PC-3 (cell line): ENCODE measurements around the gene CCL20. TPM values are rescaled to one million over a fixed set of nuclear protein-coding genes. Genes with fewer than 3 reads are reported as not detected.

Source experiments
- ATAC-seq: fragments of 200-7000 bp; cut with Tn5 transposase; 2 replicates; pipeline ENCODE4 v1.9.1; 2020; ENCODE audit warnings: mild to moderate bottlenecking, moderate library complexity
- BruUV-seq: library from RNA; stranded (reverse); fragments of 400-500 nt; replicated peaks from 2 replicates; lab custom pipeline; 2021; lab: Mats Ljungman, UMichigan
- CTCF ChIA-PET: fragments of 300-600 bp; sonication (Branson Sonifier 250); formaldehyde crosslinking; loops from one replicate; lab custom pipeline; 2022; ENCODE audit warnings: antibody characterized with exemption; lab: Charles Lee
- POLR2A ChIA-PET: fragments of 300-600 bp; sonication (Branson Sonifier 250); formaldehyde crosslinking; loops from one replicate; lab custom pipeline; 2022; ENCODE audit warnings: antibody characterized with exemption; ENCODE audit not compliant: unreplicated experiment; lab: Charles Lee
- DNase-seq: peaks from one replicate; pipeline ENCODE4 v3.0.0-alpha.2; 2015
- H2AFZ ChIP-seq: fragments of 300-600 bp; sonication (generic); 2 replicates; pipeline ENCODE4 v1.6.0; 2016; ENCODE audit warnings: antibody characterized with exemption, low read length
- H3F3A ChIP-seq: fragments of 300-600 bp; sonication (generic); one replicate; pipeline ENCODE4 v1.6.0; 2017; ENCODE audit warnings: antibody characterized with exemption, low read length, control low read depth, mild to moderate bottlenecking; ENCODE audit not compliant: unreplicated experiment
- H3K27ac ChIP-seq: fragments of 300-600 bp; sonication (generic); 2 replicates; pipeline ENCODE4 v1.5.1; 2016; ENCODE audit warnings: mild to moderate bottlenecking, low read length
- H3K27me3 ChIP-seq: fragments of 300-600 bp; sonication (generic); 2 replicates; pipeline ENCODE4 v1.6.1; 2016; ENCODE audit warnings: low read length, mixed read lengths
- H3K36me3 ChIP-seq: fragments of 300-600 bp; sonication (generic); 2 replicates; pipeline ENCODE4 v1.6.1; 2016; ENCODE audit warnings: low read depth, mixed run types, low read length, mixed read lengths
- H3K4me1 ChIP-seq: fragments of 300-600 bp; sonication (generic); 2 replicates; pipeline ENCODE4 v1.5.1; 2016; ENCODE audit warnings: low read length; ENCODE audit not compliant: insufficient read depth
- H3K4me2 ChIP-seq: fragments of 300-600 bp; sonication (generic); 2 replicates; pipeline ENCODE4 v1.6.0; 2016; ENCODE audit warnings: low read length
- H3K4me3 ChIP-seq: fragments of 300-600 bp; sonication (generic); 2 replicates; pipeline ENCODE4 v1.5.1; 2016; ENCODE audit warnings: mild to moderate bottlenecking, low read length, mixed read lengths
- H3K79me2 ChIP-seq: fragments of 300-600 bp; sonication (generic); 2 replicates; pipeline ENCODE4 v1.6.1; 2017; ENCODE audit warnings: low read length, mixed read lengths
- H3K9ac ChIP-seq: fragments of 300-600 bp; sonication (generic); 2 replicates; pipeline ENCODE4 v1.6.0; 2016; ENCODE audit warnings: mild to moderate bottlenecking, low read length
- H3K9me2 ChIP-seq: fragments of 300-600 bp; sonication (generic); replicated peaks from 2 replicates; pipeline ENCODE4 v1.6.1; 2016; ENCODE audit warnings: mixed run types, low read length, mixed read lengths
- H3K9me3 ChIP-seq: fragments of 300-600 bp; sonication (generic); 2 replicates; pipeline ENCODE4 v1.6.1; 2016; ENCODE audit warnings: low read length, mixed read lengths
- H4K20me1 ChIP-seq: fragments of 300-600 bp; sonication (generic); 2 replicates; pipeline ENCODE4 v1.6.1; 2016; ENCODE audit warnings: low read length, mixed read lengths
- CTCF ChIP-seq: fragments of 300-600 bp; sonication (generic); conservative IDR thresholded peaks from 2 replicates; pipeline ENCODE4 v1.5.1; 2017; ENCODE audit warnings: antibody characterized with exemption, low read depth, mild to moderate bottlenecking, low read length
- EZH2 ChIP-seq: fragments of 300-600 bp; sonication (generic); IDR thresholded peaks from one replicate; pipeline ENCODE4 v1.6.1; 2017; ENCODE audit warnings: antibody characterized with exemption, mild to moderate bottlenecking, low read length; ENCODE audit not compliant: unreplicated experiment
- EZH2phosphoT487 ChIP-seq: fragments of 300-600 bp; sonication (generic); IDR thresholded peaks from 2 replicates; pipeline ENCODE4 v1.6.1; 2018; ENCODE audit warnings: mild to moderate bottlenecking, antibody characterized with exemption, low read length, borderline replicate concordance
- intact Hi-C: fragments of 100-400 bp; cut with micrococcal nuclease; formaldehyde crosslinking; loops from 2 replicates; pipeline ENCODE4 v1.9.0; 2023
- total RNA-seq: library from RNA; depleted of rRNA; stranded (reverse); fragments of >200 nt; gene quantifications from 2 replicates; pipeline ENCODE4 v1.2.3, GENCODE V29; 2014

The CCL20 gene
- total RNA-seq, 1 experiment from 2014 or later = 1.8 TPM

- no peaks in the 10 kb centered on the region for H3K9me3 ChIP-seq
- H3K4me2 ChIP-seq = no peak overlapping the region
- no peak for ATAC-seq
- H3K27me3 ChIP-seq = no peaks in the 10 kb centered on the region
- peaks cover 14% of the 10 kb centered on the region for H3F3A ChIP-seq
- no peak for TF ChIP-seq EZH2phosphoT487
- TF ChIP-seq CTCF = no peak
- no peak for TF ChIP-seq EZH2
- no peaks in the 10 kb centered on the region for H3K9me2 ChIP-seq
- ChIA-PET POLR2A (no interaction called here), CTCF (no interaction called here)
- no peaks in the 10 kb centered on the region for H3K36me3 ChIP-seq
- intact Hi-C loops = no loop called here
- no peak overlapping the region for H2AFZ ChIP-seq
- H3K4me1 ChIP-seq = peaks cover 26% of the 10 kb centered on the region
- H3K4me3 ChIP-seq = no peak overlapping the region
- H4K20me1 ChIP-seq = no peaks in the 10 kb centered on the region
- H3K27ac ChIP-seq = no peak overlapping the region
- no TSS peak for BruUV-seq
- H3K79me2 ChIP-seq = no peaks in the 10 kb centered on the region
- no peak overlapping the region for H3K9ac ChIP-seq
- no peak for DNase-seq
Measured at GRCh38 chr2:227822416-227823003, 8.9 kb downstream of the CCL20 start.

GRCh38 chr2:227823922-227824321 lies 10.3 kb downstream of the CCL20 start:
- H3K36me3 ChIP-seq = no peaks in the 10 kb centered on the region
- intact Hi-C loops = no loop called here
- POLR2A ChIA-PET = no interaction called here
- DNase-seq (no peak), ATAC-seq (no peak)
- no peaks in the 10 kb centered on the region for H3K27me3 ChIP-seq
- no peaks in the 10 kb centered on the region for H3K9me2 ChIP-seq
- no TSS peak for BruUV-seq
- no peaks in the 10 kb centered on the region for H3K79me2 ChIP-seq
- CTCF ChIA-PET = no interaction called here
- TF ChIP-seq EZH2phosphoT487 = no peak
- no peak for TF ChIP-seq CTCF
- no peak for TF ChIP-seq EZH2
- H3K4me3 ChIP-seq = no peak overlapping the region
- no peak overlapping the region for H3K27ac ChIP-seq
- no peak overlapping the region for H2AFZ ChIP-seq
- peaks cover 15% of the 10 kb centered on the region for H3K4me1 ChIP-seq
- H3K9me3 ChIP-seq = no peaks in the 10 kb centered on the region
- H3K4me2 ChIP-seq = no peak overlapping the region
- no peaks in the 10 kb centered on the region for H4K20me1 ChIP-seq
- H3K9ac ChIP-seq = no peak overlapping the region
- H3F3A ChIP-seq = peaks cover 6% of the 10 kb centered on the region

GRCh38 chr2:227824711-227825110 lies 11.1 kb downstream of the CCL20 start:
- Histone ChIP-seq H3K27ac (no peak overlapping the region), H4K20me1 (no peaks in the 10 kb centered on the region), H3K36me3 (no peaks in the 10 kb centered on the region), H2AFZ (no peak overlapping the region), H3K27me3 (no peaks in the 10 kb centered on the region), H3K79me2 (no peaks in the 10 kb centered on the region), H3K9ac (no peak overlapping the region), H3K4me3 (no peak overlapping the region), H3K4me1 (peaks cover 8% of the 10 kb centered on the region), H3F3A (no peaks in the 10 kb centered on the region), H3K9me2 (no peaks in the 10 kb centered on the region), H3K9me3 (no peaks in the 10 kb centered on the region), H3K4me2 (no peak overlapping the region)
- DNase-seq = no peak
- no TSS peak for BruUV-seq
- no peak for TF ChIP-seq CTCF
- TF ChIP-seq EZH2phosphoT487 = no peak
- no peak for TF ChIP-seq EZH2
- intact Hi-C loops = no loop called here
- no peak for ATAC-seq
- POLR2A ChIA-PET = no interaction called here
- CTCF ChIA-PET = no interaction called here
